Suppressor macrophage treated with lipopolysaccharide for 4 hours (primary cell): ENCODE data around the gene NAGPA.
A peak's percentile ranks its signal among the peaks of the same experiment; 100 is the strongest.
"Not testable (repeated sequence)": the region's sequence is repeated elsewhere in the genome, so short reads cannot be mapped to it uniquely, and the experiment has no call there.

Experiments used
- DNase-seq: peaks from one replicate; pipeline ENCODE4 v3.0.0-alpha.2; 2020

The NAGPA gene

GRCh38 chr16:5033256-5034166, at the start of gene NAGPA:
TSS of gene NAGPA (minus strand) at chr16:5033935. CDS start at chr16:5033914, 21 bp downstream.
- DNase-seq = peak; percentile 83

GRCh38 chr16:5080996-5081395, 47.3 kb upstream of the NAGPA start:
- DNase-seq = not testable (repeated sequence)

DNA sequence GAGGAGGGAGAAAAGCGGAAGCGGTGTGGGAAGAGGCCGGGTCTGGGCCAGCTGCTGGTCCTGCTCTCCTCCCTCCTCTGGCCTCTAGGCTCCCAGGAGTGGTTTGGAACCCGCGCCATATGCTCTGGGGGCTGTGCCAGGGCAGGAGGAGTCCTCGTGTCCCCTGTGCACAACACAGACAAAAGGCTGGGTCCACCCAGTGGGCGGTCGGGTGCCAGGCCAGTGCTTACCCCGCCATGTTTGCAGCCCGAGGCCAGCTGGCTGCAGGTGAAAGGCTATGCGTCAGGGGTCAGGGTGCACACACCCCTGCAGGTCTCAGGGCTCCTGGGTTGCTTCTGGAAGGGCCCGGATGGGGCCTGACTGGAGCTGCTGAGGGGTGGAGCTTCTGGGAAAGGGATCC, 46.7 kb upstream of the NAGPA start:
- DNase-seq = not testable (repeated sequence)

DNA sequence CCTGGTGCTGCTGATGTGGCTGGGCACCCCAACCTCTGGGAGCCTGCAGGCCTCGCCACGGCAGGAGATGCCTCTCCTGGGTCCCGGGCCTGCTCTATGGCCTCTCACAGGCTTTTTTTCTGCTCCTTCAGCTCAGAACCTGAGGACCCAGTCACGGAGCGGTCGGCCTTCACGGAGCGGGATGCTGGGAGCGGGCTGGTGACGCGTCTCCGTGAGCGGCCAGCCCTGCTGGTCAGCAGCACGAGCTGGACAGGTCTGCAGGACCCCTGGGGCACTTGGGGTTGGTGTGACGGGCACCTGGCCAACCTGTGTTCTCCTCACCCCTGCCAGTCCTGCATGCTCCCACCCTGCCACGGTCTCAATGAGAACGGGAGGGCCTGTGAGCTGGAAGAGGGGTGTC, 44.9 kb upstream of the NAGPA start:
- DNase-seq = no peak

- DNase-seq = no peak
Observed at GRCh38 chr16:5077304-5077703, 43.6 kb upstream of the NAGPA start.

GRCh38 chr16:5075637-5076036, 41.9 kb upstream of the NAGPA start:
- DNase-seq = no peak

GRCh38 chr16:5073771-5074170, 40.0 kb upstream of the NAGPA start:
- DNase-seq = not testable (repeated sequence)

DNA sequence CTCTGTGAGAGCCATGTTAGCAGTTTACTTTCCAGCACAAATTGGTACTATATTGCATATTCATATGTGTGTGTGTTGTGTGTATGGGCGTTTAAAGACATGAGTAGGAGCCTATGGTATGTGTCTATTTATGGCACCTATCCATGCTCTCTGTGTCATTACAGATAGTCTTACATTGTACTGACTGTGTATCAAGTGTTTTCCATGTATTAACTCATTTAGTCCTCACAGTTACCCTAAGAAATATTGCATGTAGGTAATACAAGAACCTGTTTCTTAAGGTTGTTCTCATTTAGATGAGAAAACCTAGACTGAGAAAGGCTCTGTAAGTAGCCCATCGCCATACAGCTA, 39.5 kb upstream of the NAGPA start:
- DNase-seq = no peak

DNA sequence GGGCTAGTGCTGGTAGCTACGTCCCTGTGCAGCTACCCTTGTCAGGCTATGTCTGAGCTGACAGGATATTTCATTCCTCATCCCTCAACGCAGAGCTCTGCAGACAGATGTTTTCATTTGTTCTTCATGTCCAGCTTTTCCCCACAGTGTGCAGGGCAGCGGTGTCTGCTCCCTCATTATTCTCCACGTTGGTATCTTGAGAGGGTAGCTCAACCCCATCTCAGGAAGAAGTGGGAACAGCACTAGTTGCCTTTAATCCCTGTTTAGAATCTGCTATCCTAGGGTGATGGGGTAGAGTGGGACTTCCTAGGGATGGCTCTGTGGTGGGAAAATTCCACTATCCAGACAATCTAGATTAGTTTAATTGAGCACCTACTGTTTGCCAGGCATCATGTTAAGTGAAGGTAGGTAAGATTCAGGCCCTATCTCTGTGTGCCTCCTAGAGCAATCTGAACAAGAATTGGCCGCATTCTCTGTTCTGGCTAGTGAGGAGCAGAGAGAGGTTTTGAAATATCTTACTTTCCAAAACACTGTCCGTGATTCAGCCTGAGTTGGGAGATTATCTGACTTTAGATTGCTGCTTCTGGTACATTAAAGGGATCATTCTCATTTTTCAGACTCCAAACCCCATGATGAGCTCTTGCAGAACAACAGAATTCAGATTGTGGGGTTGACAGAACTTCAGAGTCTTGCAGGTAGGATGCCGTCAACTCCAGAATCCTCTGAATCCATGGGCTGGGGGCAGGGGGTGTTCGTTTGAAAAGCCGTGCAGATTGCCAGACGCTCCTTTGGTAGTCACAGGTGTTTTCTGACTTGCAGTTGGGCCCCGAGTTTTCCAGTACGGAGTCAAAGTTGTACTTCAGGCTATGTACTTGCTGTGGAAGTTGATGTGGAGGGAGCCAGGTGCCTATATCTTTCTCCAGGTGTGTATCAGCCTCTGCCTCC, 38.9 kb upstream of the NAGPA start:
- no peak for DNase-seq

DNA sequence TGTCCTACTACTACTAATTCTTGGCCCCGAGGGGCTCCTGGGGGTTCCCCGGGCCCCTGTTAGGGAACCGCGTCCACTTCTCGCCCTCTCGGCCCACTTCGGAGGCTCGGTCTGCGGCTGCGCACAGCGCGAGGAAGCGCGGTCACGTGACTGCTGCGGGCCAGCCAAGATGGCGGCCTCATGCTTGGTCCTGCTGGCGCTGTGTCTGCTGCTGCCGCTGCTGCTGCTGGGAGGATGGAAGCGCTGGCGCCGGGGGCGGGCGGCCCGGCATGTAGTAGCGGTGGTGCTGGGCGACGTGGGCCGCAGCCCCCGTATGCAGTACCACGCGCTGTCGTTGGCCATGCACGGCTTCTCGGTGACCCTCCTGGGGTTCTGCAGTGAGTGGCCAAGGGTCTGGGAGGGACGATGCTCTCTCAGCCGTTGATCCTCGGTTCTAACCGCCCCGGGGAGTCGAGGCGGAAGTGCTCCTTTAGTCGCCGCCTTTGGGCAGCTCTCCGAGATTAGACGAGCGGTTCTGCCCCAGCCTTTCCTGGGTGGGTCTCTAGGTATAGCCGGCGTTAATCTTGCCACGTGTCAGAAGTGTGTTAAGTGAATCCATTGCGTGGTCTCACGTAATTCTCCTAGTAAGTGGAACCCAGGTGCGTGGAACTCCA, 38.1 kb upstream of the NAGPA start, which contains the start of gene ALG1:
Gene ALG1 (plus strand): TSS at position 163 of the 653 bp plus-strand sequence. CDS start 7 bp downstream, at position 170.
- peak; percentile 93 for DNase-seq

- no peak for DNase-seq
Observed at GRCh38 chr16:5071341-5071680, 37.6 kb upstream of the NAGPA start.

GRCh38 chr16:5070431-5071186, 36.9 kb upstream of the NAGPA start:
- no peak for DNase-seq

DNA sequence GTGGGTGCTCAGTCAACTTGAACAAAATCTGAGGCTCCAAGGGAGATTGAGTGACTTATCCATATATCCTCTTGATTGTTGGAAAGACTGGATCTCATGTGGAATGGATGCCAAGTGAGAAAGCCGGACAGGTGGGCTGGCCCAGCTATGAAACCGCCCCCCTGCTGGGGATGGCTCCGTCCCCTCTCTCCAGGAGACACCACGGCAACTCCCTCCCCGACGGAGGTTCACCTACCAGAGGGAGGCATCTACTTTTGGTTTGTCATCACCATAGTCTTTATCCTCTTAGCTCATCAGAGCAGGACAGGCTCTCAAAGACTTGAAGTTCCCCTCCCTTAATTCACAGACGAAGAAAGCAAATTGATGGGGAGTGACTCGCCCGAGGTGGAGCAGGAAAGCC, 36.1 kb upstream of the NAGPA start:
- no peak for DNase-seq

DNA sequence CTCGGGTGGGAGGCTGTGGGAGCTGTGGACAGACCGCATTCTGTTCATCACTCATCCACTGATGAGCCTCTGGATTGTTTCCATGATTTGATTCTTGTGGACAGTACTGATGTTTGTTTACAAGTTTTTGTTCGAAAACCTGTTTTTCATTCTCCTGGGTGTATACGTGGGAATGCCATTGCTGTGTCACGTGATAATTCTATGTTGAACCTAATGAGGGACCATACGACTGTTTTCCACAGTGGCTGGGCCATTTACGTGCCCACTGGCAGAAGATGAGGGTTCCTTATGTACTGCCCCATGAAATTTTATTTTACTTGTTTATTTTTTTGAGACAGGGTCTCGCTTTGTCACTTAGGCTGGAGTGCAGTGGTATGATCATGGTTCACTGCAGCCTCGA, 35.3 kb upstream of the NAGPA start:
- DNase-seq = no peak

- no peak for DNase-seq
Observed at GRCh38 chr16:5066511-5066910, 32.8 kb upstream of the NAGPA start.

DNA sequence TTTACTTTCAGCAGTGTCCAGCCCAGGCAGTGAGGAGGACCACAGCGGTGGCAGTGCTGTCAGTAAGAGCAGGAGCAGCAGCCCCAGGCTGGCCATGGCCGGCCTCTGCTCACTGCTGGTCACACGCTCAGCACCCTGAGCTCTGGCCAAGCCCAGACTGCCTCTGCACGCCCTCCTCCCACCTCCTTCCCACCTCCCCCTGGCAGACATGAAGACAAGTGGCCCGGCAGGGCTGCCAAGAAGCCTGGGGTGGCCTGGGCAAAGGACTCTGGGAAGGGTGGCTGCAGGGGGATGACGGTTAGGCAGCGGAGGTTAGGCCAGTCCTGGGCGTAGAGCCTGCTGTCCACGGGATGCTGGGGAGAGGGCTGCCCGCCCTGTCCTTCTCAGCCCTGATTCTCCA, 32.1 kb upstream of the NAGPA start, which contains the start of gene C16orf89:
Gene C16orf89 (minus strand): TSS at position 144 of the 400 bp plus-strand sequence. CDS start 48 bp downstream, at position 96.
- DNase-seq = no peak

DNA sequence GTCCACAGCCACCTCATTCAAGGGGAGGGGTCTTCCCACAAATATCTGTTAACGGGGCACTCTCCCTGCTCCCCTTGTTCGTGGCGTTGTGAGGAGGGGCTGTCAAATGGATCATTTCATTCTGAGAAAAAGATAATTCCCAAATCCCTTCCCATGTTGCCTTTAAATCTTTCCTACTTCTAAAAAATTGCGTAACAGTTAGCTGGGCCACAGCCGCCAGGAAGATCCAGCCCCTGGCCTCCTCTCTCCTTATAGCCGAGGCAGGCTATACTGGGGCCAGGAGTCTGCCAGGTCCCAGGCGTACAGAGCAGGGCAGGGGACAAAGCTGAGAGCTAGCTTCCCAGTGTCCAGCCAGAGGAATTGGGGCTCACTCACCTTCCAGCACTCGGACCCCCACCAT, 31.6 kb upstream of the NAGPA start:
- no peak for DNase-seq

GRCh38 chr16:5064915-5065314, 31.2 kb upstream of the NAGPA start:
- DNase-seq = no peak

DNA sequence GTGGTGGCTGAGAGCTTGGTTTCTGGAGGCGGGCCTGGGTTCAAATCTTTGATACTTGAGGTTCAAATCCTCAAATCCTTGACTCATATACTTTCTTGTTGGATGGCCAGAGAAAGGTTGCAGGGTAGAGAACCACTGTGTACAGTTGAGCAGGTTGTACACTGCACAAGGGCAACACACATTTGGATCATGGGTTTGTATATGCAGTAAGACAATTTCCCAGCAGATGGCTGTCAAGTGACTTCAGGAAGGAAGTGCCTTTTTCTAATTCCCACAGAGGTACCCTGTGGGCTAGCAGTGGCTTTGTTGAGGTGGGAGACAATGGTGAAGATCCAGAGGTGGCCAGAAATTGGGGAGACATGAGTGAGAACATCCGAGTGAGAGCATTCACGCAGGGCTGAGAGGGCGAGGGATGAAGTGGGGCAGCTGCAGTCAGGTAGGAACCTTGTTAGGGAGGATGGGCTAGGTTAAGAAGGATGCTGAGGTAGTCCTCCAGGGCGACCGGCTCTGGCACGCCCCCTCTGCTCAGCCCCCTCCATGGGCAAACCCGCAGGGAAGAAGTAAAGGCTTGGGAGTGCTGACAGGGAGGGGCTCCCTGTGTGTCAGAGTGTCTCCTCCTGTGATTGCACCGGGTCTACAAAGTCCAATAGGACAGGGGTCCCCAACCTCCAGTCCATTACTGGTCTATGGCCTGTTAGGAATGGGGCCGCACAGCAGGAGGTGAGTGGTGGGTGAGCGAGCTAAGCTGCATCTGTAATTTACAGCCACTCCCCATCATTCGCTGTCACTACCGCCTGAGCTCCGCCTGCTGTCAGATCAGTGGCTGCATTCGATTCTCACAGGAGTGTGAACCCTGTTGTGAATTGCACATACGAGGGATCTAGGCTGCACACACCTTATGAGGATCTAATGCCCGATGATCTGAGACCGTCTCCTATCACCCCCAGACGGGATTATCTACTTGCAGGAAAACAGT, 29.3 kb upstream of the NAGPA start:
- no peak for DNase-seq

- no peak for DNase-seq
Observed at GRCh38 chr16:5062051-5062450, 28.3 kb upstream of the NAGPA start.

DNA sequence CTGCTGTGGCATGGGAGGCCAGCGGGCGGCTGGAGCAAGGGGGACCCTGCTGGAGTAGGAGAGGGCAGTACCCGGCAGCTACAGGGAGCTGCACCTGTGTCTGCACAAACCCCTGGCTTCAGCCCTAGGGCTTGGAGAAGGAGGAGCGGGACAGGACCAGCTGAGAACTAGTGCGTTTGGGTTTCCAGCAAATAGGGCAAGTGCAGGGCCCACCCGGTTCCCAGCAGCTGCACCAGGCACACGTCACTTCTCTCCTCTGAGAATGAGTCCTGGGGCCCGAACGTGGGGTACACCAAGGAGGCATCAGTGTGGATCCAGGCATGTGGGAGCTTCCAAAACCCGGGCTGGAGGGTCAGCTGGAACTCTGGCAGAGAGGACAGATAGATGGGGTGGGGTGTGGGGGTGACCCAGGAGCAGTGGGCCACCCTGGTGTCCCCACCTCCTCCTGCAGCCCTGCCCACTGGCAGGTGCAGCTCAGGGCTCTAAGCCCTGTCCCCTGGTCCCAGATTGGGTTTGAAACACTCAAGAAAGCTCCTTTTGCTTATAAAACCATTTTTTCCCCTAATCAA, 26.4 kb upstream of the NAGPA start:
- DNase-seq = no peak
